ENCODE results near the gene HCN2. TPM values are rescaled to one million over a fixed set of nuclear protein-coding genes. Genes with fewer than 3 reads are reported as not detected.

Gene HCN2
- total RNA-seq, 1 experiment from 2014 or later: 9.2 TPM

DNA sequence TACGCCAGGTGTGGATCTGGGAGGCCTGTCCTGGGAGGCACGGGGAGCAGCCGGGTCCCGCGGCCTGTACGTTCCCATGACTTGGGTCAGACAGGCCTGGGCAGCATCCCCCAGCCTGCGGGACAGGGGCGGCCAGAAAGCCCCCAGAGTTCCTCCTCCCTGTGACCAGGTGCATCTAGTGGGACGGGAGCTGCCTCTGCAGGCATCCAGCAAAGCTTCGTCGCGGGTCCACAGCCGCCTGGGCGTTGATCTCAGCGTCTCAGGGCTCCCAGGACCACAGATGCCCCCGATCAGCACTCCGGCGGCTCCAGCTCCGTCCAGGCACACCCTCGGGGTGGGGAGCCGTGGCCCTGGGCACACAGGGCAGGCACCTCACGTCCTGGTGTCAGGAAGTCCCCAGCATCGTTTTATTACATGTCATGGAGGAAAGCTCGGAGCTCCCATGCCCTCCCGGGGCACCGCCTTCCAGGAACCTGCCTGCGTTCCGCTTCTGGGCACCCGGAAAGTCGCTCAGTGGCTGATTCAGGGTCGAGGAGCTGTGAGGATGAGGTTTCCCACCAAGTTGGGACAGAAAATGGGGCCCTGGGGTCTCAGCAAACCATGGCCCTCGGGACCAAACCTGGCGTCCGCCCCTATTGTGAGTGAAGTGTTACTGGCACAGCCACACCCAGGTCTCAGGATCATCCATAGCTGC lies 47.4 kb upstream of the HCN2 start (continued):
- TF ChIP-seq, protein P1, sequence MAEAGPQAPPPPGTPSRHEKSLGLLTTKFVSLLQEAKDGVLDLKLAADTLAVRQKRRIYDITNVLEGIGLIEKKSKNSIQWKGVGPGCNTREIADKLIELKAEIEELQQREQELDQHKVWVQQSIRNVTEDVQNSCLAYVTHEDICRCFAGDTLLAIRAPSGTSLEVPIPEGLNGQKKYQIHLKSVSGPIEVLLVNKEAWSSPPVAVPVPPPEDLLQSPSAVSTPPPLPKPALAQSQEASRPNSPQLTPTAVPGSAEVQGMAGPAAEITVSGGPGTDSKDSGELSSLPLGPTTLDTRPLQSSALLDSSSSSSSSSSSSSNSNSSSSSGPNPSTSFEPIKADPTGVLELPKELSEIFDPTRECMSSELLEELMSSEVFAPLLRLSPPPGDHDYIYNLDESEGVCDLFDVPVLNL (CRISPR knock-in tag; IDR thresholded peaks at IDR 0.05; ENCODE audit: borderline replicate concordance, low read depth): no peak
- no peak for TF ChIP-seq ZNF416 (CRISPR knock-in tag; IDR thresholded peaks at IDR 0.05)
- TF ChIP-seq, protein P2, sequence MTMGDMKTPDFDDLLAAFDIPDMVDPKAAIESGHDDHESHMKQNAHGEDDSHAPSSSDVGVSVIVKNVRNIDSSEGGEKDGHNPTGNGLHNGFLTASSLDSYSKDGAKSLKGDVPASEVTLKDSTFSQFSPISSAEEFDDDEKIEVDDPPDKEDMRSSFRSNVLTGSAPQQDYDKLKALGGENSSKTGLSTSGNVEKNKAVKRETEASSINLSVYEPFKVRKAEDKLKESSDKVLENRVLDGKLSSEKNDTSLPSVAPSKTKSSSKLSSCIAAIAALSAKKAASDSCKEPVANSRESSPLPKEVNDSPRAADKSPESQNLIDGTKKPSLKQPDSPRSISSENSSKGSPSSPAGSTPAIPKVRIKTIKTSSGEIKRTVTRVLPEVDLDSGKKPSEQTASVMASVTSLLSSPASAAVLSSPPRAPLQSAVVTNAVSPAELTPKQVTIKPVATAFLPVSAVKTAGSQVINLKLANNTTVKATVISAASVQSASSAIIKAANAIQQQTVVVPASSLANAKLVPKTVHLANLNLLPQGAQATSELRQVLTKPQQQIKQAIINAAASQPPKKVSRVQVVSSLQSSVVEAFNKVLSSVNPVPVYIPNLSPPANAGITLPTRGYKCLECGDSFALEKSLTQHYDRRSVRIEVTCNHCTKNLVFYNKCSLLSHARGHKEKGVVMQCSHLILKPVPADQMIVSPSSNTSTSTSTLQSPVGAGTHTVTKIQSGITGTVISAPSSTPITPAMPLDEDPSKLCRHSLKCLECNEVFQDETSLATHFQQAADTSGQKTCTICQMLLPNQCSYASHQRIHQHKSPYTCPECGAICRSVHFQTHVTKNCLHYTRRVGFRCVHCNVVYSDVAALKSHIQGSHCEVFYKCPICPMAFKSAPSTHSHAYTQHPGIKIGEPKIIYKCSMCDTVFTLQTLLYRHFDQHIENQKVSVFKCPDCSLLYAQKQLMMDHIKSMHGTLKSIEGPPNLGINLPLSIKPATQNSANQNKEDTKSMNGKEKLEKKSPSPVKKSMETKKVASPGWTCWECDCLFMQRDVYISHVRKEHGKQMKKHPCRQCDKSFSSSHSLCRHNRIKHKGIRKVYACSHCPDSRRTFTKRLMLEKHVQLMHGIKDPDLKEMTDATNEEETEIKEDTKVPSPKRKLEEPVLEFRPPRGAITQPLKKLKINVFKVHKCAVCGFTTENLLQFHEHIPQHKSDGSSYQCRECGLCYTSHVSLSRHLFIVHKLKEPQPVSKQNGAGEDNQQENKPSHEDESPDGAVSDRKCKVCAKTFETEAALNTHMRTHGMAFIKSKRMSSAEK (CRISPR knock-in tag; IDR thresholded peaks at IDR 0.05; ENCODE audit: borderline replicate concordance): no peak

DNA sequence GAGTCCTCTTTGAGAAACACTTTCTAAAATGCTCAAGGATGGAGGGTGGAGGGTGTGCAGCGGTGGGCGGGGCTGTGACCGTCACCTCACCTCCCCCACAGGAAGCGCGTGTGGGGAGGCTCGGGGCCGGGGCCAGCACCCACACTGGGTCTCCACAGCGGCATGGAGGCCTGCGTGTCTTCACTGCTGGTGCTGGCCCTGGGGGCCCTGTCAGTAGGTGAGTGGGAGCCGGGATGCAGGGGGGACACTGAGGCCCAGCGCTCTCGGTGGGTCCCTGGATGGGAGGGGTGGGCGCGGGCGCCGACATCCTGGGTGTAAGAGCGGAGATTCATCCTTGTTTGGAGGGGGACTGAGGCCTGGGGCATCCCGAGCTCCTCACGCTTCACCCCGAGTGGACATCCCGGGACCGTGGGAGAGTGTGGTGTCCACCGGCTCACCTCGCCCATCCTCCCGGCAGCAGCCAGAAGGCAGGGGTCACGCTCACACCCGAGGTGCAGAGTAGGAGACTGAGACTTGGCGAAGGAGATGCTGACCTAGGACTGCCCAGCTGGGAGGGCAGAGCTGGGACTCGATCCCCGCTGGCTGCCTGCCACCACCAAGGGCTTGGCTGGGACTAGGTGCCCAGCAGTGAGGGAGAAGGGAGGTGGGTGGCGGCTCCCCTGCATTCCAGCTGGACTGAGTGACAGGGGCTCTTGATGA lies 45.6 kb upstream of the HCN2 start, which contains the start of gene GZMM:
GZMM (plus strand) TSS at position 144 of the 699 bp plus-strand sequence; CDS start at position 163, 19 bp downstream.
- Mint-ChIP-seq H3K27me3 (ENCODE audit: low read depth) (no peaks in the 10 kb centered on the region), H3K9me3 (no peaks in the 10 kb centered on the region), H3K4me1 (peaks cover 7% of the 10 kb centered on the region), H3K4me3 (no peak within 1 kb of the TSS), H3K36me3 (peaks cover under 1% of the 10 kb centered on the region; the same call in 1 of the 2 replicates), H3K27ac (peak within 1 kb of the TSS; percentile 57)
- no peak for DNase-seq (ENCODE audit: low spot score)
- TF ChIP-seq, protein P3, sequence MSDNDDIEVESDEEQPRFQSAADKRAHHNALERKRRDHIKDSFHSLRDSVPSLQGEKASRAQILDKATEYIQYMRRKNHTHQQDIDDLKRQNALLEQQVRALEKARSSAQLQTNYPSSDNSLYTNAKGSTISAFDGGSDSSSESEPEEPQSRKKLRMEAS (CRISPR knock-in tag; IDR thresholded peaks at IDR 0.05): no peak
- TF ChIP-seq FOXP1 (CRISPR knock-in tag; IDR thresholded peaks at IDR 0.05; ENCODE audit: borderline replicate concordance): no peak
- TF ChIP-seq, protein P4, sequence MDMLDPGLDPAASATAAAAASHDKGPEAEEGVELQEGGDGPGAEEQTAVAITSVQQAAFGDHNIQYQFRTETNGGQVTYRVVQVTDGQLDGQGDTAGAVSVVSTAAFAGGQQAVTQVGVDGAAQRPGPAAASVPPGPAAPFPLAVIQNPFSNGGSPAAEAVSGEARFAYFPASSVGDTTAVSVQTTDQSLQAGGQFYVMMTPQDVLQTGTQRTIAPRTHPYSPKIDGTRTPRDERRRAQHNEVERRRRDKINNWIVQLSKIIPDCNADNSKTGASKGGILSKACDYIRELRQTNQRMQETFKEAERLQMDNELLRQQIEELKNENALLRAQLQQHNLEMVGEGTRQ (CRISPR knock-in tag; IDR thresholded peaks at IDR 0.05): no peak
- no peak for TF ChIP-seq ZNF121 (CRISPR knock-in tag; IDR thresholded peaks at IDR 0.05)
- TF ChIP-seq SMAD3 (CRISPR knock-in tag; IDR thresholded peaks at IDR 0.05; ENCODE audit: borderline replicate concordance): no peak
- TF ChIP-seq, protein P5, sequence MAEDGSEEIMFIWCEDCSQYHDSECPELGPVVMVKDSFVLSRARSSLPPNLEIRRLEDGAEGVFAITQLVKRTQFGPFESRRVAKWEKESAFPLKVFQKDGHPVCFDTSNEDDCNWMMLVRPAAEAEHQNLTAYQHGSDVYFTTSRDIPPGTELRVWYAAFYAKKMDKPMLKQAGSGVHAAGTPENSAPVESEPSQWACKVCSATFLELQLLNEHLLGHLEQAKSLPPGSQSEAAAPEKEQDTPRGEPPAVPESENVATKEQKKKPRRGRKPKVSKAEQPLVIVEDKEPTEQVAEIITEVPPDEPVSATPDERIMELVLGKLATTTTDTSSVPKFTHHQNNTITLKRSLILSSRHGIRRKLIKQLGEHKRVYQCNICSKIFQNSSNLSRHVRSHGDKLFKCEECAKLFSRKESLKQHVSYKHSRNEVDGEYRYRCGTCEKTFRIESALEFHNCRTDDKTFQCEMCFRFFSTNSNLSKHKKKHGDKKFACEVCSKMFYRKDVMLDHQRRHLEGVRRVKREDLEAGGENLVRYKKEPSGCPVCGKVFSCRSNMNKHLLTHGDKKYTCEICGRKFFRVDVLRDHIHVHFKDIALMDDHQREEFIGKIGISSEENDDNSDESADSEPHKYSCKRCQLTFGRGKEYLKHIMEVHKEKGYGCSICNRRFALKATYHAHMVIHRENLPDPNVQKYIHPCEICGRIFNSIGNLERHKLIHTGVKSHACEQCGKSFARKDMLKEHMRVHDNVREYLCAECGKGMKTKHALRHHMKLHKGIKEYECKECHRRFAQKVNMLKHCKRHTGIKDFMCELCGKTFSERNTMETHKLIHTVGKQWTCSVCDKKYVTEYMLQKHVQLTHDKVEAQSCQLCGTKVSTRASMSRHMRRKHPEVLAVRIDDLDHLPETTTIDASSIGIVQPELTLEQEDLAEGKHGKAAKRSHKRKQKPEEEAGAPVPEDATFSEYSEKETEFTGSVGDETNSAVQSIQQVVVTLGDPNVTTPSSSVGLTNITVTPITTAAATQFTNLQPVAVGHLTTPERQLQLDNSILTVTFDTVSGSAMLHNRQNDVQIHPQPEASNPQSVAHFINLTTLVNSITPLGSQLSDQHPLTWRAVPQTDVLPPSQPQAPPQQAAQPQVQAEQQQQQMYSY (CRISPR knock-in tag; IDR thresholded peaks at IDR 0.05): no peak
- no peak for TF ChIP-seq KAT7 (CRISPR knock-in tag; IDR thresholded peaks at IDR 0.05; ENCODE audit: borderline replicate concordance)
- TF ChIP-seq NR3C1 (CRISPR knock-in tag; conservative IDR thresholded peaks at IDR 0.05; ENCODE audit: low read depth): no peak
- ATAC-seq: peak; percentile 37; the same call in 1 of the 2 replicates
- POLR2A ChIA-PET: interaction anchor here (0.7 kb wide), 1 partner anchor 453 kb away, joined by 6 read pairs; no protein-coding TSS in a partner anchor
- CTCF ChIA-PET: no interaction called here

Measured in WTC11 (cell line).